Mammary epithelial cell (primary cell): Measurements from ENCODE around the gene CALN1.

Experiments
- EZH2 ChIP-seq: IDR thresholded peaks from 2 replicates; pipeline ENCODE4 v1.6.1; 2012; ENCODE audit warnings: low read length, inconsistent platforms, borderline replicate concordance
- TF ChIP-seq, protein P1 (sequence below), 2 donors: IDR thresholded peaks in 1 of 2; conservative IDR thresholded peaks in 1 of 2; 2 replicates each; pipeline ENCODE4 v1.5.1; 2011 to 2012; ENCODE audit warnings: inconsistent platforms in 2 of 2, low read length in 2 of 2, mild to moderate bottlenecking in 2 of 2, control low read depth in 1 of 2, low read depth in 1 of 2; ENCODE audit not compliant: insufficient read depth in 1 of 2; ENCODE audit errors: extremely low read depth in 1 of 2

DNA sequence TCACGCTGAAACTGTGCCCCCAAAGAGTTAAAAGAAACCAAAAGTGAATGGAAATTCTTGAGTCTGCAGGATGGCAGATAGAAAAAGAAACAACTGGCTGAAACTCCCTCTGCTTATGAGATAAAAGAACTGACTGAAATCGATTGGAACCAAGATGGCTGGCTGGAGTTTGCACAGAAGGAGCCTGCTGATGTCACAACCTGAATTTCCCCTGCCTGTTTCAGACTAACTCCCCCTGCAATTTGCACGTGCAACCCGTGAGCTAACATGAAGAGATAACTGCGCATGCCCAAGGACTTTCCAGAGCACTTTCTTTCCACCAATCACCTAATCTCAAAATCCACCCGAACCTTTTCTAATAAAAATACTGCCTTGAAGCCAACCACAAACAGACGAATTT lies 435.5 kb downstream of the CALN1 start:
- TF ChIP-seq, protein P1, sequence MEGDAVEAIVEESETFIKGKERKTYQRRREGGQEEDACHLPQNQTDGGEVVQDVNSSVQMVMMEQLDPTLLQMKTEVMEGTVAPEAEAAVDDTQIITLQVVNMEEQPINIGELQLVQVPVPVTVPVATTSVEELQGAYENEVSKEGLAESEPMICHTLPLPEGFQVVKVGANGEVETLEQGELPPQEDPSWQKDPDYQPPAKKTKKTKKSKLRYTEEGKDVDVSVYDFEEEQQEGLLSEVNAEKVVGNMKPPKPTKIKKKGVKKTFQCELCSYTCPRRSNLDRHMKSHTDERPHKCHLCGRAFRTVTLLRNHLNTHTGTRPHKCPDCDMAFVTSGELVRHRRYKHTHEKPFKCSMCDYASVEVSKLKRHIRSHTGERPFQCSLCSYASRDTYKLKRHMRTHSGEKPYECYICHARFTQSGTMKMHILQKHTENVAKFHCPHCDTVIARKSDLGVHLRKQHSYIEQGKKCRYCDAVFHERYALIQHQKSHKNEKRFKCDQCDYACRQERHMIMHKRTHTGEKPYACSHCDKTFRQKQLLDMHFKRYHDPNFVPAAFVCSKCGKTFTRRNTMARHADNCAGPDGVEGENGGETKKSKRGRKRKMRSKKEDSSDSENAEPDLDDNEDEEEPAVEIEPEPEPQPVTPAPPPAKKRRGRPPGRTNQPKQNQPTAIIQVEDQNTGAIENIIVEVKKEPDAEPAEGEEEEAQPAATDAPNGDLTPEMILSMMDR (conservative IDR thresholded peaks at IDR 0.05 in 1 of 2, IDR thresholded peaks at IDR 0.05 in 1 of 2; ENCODE audit: extremely low read depth in 1 of 2, insufficient read depth in 1 of 2, low read depth in 1 of 2, low read length in 2 of 2), result no peak
- no peak for TF ChIP-seq EZH2
